Lower leg skin (tissue), 4 donors: ENCODE measurements around the gene RBFOX2. TPM values are rescaled to one million over a fixed set of nuclear protein-coding genes. Genes with fewer than 3 reads are reported as not detected.

Experiments used
- DNase-seq, 2 donors: peaks; one replicate each; pipeline ENCODE4 v3.0.0-alpha.2; 2019; ENCODE audit warnings: low spot score in 2 of 2
- H3K4me3 ChIP-seq: fragments of 200-600 bp; sonication (generic); 2 replicates; pipeline ENCODE4 v1.5.1; 2017; ENCODE audit warnings: mild to moderate bottlenecking, low read depth; ENCODE audit not compliant: poor library complexity, severe bottlenecking
- POLR2A ChIP-seq, 2 donors: fragments of 450-650 bp; IDR thresholded peaks; one replicate each; pipeline ENCODE4 v1.6.1; 2016 to 2017; ENCODE audit warnings: antibody characterized with exemption in 2 of 2, mild to moderate bottlenecking in 1 of 2, moderate library complexity in 1 of 2
- WGBS, 2 donors: methylation state at CpG; one replicate each; pipeline ENCODE4 v1.1.5; 2018; 5-methylcytosine and 5-hydroxymethylcytosine counted together
- intact Hi-C: fragments of 100-400 bp; cut with DNase I; formaldehyde crosslinking; loops from one replicate; pipeline ENCODE4 v1.15.0; 2023; ENCODE audit warnings: low total_unique reads
- total RNA-seq, 4 donors: library from RNA; depleted of rRNA; stranded (reverse); fragments of >200 nt; gene quantifications; one replicate each; pipeline ENCODE4 v1.1.0, GENCODE V29; 2016
- TF ChIP-seq, protein P1 (sequence below), 3 donors: fragments of 450-650 bp; IDR thresholded peaks; one replicate each; pipeline ENCODE4 v1.5.1; 2016; ENCODE audit warnings: antibody characterized with exemption in 3 of 3, mild to moderate bottlenecking in 3 of 3, moderate library complexity in 2 of 3

The RBFOX2 gene
- total RNA-seq, 4 donors from 2014 or later, result 40.9 to 56.5 (median 51.1) TPM

DNA sequence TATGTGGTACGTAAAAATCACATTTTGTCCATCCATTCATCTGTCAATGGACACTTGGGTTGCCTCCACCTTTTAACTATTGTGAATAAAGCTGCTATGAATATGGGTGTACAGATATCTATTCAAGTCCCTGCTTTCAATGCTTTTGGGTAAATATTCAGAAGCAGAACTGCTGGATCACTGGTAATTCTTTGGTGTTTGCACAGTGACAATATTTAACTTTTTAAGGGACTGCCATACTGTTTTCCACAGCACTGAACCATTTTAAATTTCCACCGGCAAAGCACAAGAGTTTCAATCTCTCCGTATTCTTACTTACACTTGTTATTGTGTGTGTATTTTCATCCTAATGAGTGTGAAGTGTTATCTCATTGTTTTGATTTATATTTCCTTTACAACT lies 79.4 kb downstream of the RBFOX2 start:
- intact Hi-C loops, result no loop called here
- no peak overlapping the region for H3K4me3 ChIP-seq
- no peak for DNase-seq
- TF ChIP-seq, protein P1, sequence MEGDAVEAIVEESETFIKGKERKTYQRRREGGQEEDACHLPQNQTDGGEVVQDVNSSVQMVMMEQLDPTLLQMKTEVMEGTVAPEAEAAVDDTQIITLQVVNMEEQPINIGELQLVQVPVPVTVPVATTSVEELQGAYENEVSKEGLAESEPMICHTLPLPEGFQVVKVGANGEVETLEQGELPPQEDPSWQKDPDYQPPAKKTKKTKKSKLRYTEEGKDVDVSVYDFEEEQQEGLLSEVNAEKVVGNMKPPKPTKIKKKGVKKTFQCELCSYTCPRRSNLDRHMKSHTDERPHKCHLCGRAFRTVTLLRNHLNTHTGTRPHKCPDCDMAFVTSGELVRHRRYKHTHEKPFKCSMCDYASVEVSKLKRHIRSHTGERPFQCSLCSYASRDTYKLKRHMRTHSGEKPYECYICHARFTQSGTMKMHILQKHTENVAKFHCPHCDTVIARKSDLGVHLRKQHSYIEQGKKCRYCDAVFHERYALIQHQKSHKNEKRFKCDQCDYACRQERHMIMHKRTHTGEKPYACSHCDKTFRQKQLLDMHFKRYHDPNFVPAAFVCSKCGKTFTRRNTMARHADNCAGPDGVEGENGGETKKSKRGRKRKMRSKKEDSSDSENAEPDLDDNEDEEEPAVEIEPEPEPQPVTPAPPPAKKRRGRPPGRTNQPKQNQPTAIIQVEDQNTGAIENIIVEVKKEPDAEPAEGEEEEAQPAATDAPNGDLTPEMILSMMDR (IDR thresholded peaks at IDR 0.05), result no peak
- TF ChIP-seq POLR2A (IDR thresholded peaks at IDR 0.05), result no peak
- 95 to 96% methylated on average over 3 of the region's 3 CpGs for WGBS, 2 donors

DNA sequence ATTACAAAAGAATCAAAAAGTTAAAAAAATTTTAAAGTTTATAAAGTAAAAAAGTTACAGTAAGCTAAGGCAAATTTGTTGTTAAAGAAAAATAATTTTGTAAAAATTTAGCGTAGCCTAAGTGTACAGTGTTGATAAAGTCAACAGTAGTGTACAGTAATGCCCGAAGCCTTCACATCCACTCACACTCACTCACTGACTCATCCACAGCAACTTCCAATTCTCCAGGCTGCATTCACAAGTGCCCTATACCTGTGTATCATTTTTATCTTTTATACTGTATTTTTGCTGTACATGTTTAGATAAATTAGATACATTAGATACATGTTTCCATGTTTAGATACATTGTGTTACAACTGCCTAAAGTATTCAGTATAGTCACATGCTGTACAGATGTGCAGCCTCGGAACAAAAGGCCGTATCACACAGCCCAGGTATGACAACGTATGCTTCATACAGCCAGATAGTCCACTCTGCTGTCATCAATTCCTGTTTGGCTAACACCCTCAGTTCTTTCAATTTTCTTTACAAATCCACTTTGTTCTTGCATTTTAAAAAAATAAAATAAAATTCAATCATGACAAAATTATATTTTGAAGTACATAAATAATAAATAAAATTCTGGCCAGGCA lies 80.7 kb downstream of the RBFOX2 start:
- TF ChIP-seq, protein P1 (IDR thresholded peaks at IDR 0.05), result no peak
- TF ChIP-seq POLR2A (IDR thresholded peaks at IDR 0.05), result no peak
- WGBS, 2 donors, result 92% methylated on average over 5 of the region's 5 CpGs
- intact Hi-C loops, result no loop called here
- no peak for DNase-seq
- no peak overlapping the region for H3K4me3 ChIP-seq

DNA sequence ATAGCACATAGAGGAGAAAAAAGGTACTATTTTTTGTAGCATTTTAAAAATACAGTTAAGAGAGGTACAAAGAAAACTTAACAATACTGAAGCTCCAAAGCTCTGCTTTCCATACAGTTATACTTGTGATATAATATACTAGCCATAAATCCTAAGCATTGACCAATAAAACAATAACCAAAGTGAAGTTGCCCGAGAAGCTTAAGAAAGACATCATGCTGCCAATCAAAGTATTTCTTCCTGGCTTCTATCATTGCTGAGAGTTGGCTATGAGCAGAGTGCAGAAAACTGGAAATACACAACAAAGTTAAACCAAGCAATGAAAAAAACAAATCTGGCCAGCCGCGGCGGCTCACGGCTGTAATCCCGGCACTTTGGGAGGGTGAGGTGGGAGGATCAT lies 84.2 kb downstream of the RBFOX2 start:
- no peak for DNase-seq
- TF ChIP-seq, protein P1 (IDR thresholded peaks at IDR 0.05), result no peak
- TF ChIP-seq POLR2A (IDR thresholded peaks at IDR 0.05), result no peak
- H3K4me3 ChIP-seq, result no peak overlapping the region
- WGBS, 2 donors, result 63 to 69% methylated on average over 6 of the region's 6 CpGs
- intact Hi-C loops, result no loop called here

DNA sequence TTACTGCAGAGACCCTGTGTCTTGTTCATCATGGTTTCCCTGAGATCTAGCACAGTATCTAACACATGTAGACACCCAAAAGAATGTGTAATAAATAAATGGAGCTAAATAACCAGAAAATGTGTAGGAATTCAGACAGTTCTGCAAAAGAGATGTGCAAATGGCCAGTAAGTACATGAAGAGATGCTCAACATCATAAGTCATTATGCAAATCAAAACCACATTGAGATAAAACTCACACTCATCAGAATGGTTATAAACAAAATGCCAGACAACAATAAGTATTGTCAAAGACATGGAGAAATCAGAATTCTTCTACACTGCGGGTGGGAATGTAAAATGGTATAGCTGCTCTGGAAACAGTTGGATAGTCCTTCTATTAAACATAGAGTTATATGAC lies 88.5 kb downstream of the RBFOX2 start:
- intact Hi-C loops, result no loop called here
- no peak for DNase-seq
- TF ChIP-seq, protein P1 (IDR thresholded peaks at IDR 0.05), result no peak
- TF ChIP-seq POLR2A (IDR thresholded peaks at IDR 0.05), result no peak
- H3K4me3 ChIP-seq, result no peak overlapping the region
- 89 to 97% methylated on average over 1 of the region's 1 CpG for WGBS, 2 donors

DNA sequence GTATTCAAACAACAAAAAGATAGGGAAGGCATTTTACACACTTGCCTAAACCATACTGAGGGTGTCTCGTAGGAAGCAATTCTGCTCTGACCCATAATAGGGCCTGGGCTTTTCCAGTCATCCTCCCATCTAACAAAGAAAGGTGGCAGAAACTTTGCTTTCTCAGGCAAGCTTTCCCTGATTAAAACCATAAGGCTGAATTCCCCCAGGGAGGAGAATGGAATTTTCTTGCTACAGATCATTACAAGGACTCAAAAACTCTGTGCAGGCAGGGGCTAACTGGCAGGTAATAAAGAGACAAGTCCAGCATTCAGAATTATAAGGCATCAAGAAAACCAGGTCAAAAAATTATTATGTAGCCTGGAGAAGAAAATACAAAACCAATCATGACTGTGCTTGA lies 90.4 kb downstream of the RBFOX2 start:
- intact Hi-C loops, result loop anchor here (10.0 kb wide), 1 partner anchor 127 kb away; no protein-coding TSS in a partner anchor
- TF ChIP-seq, protein P1 (IDR thresholded peaks at IDR 0.05), result no peak
- no peak for TF ChIP-seq POLR2A (IDR thresholded peaks at IDR 0.05)

DNA sequence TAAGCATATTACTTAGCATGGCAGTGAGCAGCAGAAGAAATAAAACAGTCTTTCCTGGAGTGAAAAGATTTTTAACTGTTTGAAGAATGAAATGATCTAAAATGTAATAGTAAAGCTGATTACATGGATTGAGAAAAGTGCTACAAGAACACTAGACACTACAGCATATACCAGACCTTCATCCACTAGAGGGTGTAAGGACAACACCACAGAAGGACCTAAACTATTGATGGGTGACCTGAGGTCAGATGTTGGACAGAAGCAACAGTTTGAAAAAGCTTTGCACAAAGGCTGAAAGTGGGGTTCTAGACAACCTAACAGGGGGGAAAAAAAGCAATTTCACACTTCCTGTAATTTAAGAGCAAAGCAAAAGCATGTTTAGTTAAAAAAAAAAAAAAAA lies 97.7 kb downstream of the RBFOX2 start:
- no peak for DNase-seq
- intact Hi-C loops, result loop anchor here (10.0 kb wide), 1 partner anchor 134 kb away; no protein-coding TSS in a partner anchor
- TF ChIP-seq POLR2A (IDR thresholded peaks at IDR 0.05), result no peak
- TF ChIP-seq, protein P1 (IDR thresholded peaks at IDR 0.05), result no peak
- H3K4me3 ChIP-seq, result no peak overlapping the region

More for the DNA sequence above, 90.4 kb downstream of the RBFOX2 start:
- 81 to 82% methylated on average over 1 of the region's 1 CpG for WGBS, 2 donors
- DNase-seq, result no peak
- H3K4me3 ChIP-seq, result no peak overlapping the region
